PC-3 (cell line): ENCODE measurements around the gene STX8. TPM values are rescaled to one million over a fixed set of nuclear protein-coding genes. Genes with fewer than 3 reads are reported as not detected.

Experiments
- ATAC-seq: fragments of 200-7000 bp; cut with Tn5 transposase; 2 replicates; pipeline ENCODE4 v1.9.1; 2020; ENCODE audit warnings: mild to moderate bottlenecking, moderate library complexity
- BruUV-seq: library from RNA; stranded (reverse); fragments of 400-500 nt; replicated peaks from 2 replicates; lab custom pipeline; 2021; lab: Mats Ljungman, UMichigan
- CTCF ChIA-PET: fragments of 300-600 bp; sonication (Branson Sonifier 250); formaldehyde crosslinking; loops from one replicate; lab custom pipeline; 2022; ENCODE audit warnings: antibody characterized with exemption; lab: Charles Lee
- POLR2A ChIA-PET: fragments of 300-600 bp; sonication (Branson Sonifier 250); formaldehyde crosslinking; loops from one replicate; lab custom pipeline; 2022; ENCODE audit warnings: antibody characterized with exemption; ENCODE audit not compliant: unreplicated experiment; lab: Charles Lee
- DNase-seq: peaks from one replicate; pipeline ENCODE4 v3.0.0-alpha.2; 2015
- H2AFZ ChIP-seq: fragments of 300-600 bp; sonication (generic); 2 replicates; pipeline ENCODE4 v1.6.0; 2016; ENCODE audit warnings: antibody characterized with exemption, low read length
- H3F3A ChIP-seq: fragments of 300-600 bp; sonication (generic); one replicate; pipeline ENCODE4 v1.6.0; 2017; ENCODE audit warnings: antibody characterized with exemption, low read length, control low read depth, mild to moderate bottlenecking; ENCODE audit not compliant: unreplicated experiment
- H3K27ac ChIP-seq: fragments of 300-600 bp; sonication (generic); 2 replicates; pipeline ENCODE4 v1.5.1; 2016; ENCODE audit warnings: mild to moderate bottlenecking, low read length
- H3K27me3 ChIP-seq: fragments of 300-600 bp; sonication (generic); 2 replicates; pipeline ENCODE4 v1.6.1; 2016; ENCODE audit warnings: low read length, mixed read lengths
- H3K36me3 ChIP-seq: fragments of 300-600 bp; sonication (generic); 2 replicates; pipeline ENCODE4 v1.6.1; 2016; ENCODE audit warnings: low read depth, mixed run types, low read length, mixed read lengths
- H3K4me1 ChIP-seq: fragments of 300-600 bp; sonication (generic); 2 replicates; pipeline ENCODE4 v1.5.1; 2016; ENCODE audit warnings: low read length; ENCODE audit not compliant: insufficient read depth
- H3K4me2 ChIP-seq: fragments of 300-600 bp; sonication (generic); 2 replicates; pipeline ENCODE4 v1.6.0; 2016; ENCODE audit warnings: low read length
- H3K4me3 ChIP-seq: fragments of 300-600 bp; sonication (generic); 2 replicates; pipeline ENCODE4 v1.5.1; 2016; ENCODE audit warnings: mild to moderate bottlenecking, low read length, mixed read lengths
- H3K79me2 ChIP-seq: fragments of 300-600 bp; sonication (generic); 2 replicates; pipeline ENCODE4 v1.6.1; 2017; ENCODE audit warnings: low read length, mixed read lengths
- H3K9ac ChIP-seq: fragments of 300-600 bp; sonication (generic); 2 replicates; pipeline ENCODE4 v1.6.0; 2016; ENCODE audit warnings: mild to moderate bottlenecking, low read length
- H3K9me2 ChIP-seq: fragments of 300-600 bp; sonication (generic); replicated peaks from 2 replicates; pipeline ENCODE4 v1.6.1; 2016; ENCODE audit warnings: mixed run types, low read length, mixed read lengths
- H3K9me3 ChIP-seq: fragments of 300-600 bp; sonication (generic); 2 replicates; pipeline ENCODE4 v1.6.1; 2016; ENCODE audit warnings: low read length, mixed read lengths
- H4K20me1 ChIP-seq: fragments of 300-600 bp; sonication (generic); 2 replicates; pipeline ENCODE4 v1.6.1; 2016; ENCODE audit warnings: low read length, mixed read lengths
- CTCF ChIP-seq: fragments of 300-600 bp; sonication (generic); conservative IDR thresholded peaks from 2 replicates; pipeline ENCODE4 v1.5.1; 2017; ENCODE audit warnings: antibody characterized with exemption, low read depth, mild to moderate bottlenecking, low read length
- EZH2 ChIP-seq: fragments of 300-600 bp; sonication (generic); IDR thresholded peaks from one replicate; pipeline ENCODE4 v1.6.1; 2017; ENCODE audit warnings: antibody characterized with exemption, mild to moderate bottlenecking, low read length; ENCODE audit not compliant: unreplicated experiment
- EZH2phosphoT487 ChIP-seq: fragments of 300-600 bp; sonication (generic); IDR thresholded peaks from 2 replicates; pipeline ENCODE4 v1.6.1; 2018; ENCODE audit warnings: mild to moderate bottlenecking, antibody characterized with exemption, low read length, borderline replicate concordance
- intact Hi-C: fragments of 100-400 bp; cut with micrococcal nuclease; formaldehyde crosslinking; loops from 2 replicates; pipeline ENCODE4 v1.9.0; 2023
- total RNA-seq: library from RNA; depleted of rRNA; stranded (reverse); fragments of >200 nt; gene quantifications from 2 replicates; pipeline ENCODE4 v1.2.3, GENCODE V29; 2014

STX8 gene
- total RNA-seq, 1 experiment from 2014 or later: 57.4 TPM

- H2AFZ ChIP-seq: no peak overlapping the region
- no peaks in the 10 kb centered on the region for H4K20me1 ChIP-seq
- H3K4me3 ChIP-seq: no peak overlapping the region
- CTCF ChIA-PET: no interaction called here
- no TSS peak for BruUV-seq
- H3K27ac ChIP-seq: no peak overlapping the region
- H3K4me2 ChIP-seq: no peak overlapping the region
- H3K9me3 ChIP-seq: no peaks in the 10 kb centered on the region
- H3K27me3 ChIP-seq: no peaks in the 10 kb centered on the region
- ATAC-seq (no peak), DNase-seq (no peak)
- no peaks in the 10 kb centered on the region for H3K9me2 ChIP-seq
- intact Hi-C loops: no loop called here
- POLR2A ChIA-PET: no interaction called here
- H3F3A ChIP-seq: no peaks in the 10 kb centered on the region
- H3K4me1 ChIP-seq: peaks cover 9% of the 10 kb centered on the region; the same call in 1 of the 2 replicates
- no peaks in the 10 kb centered on the region for H3K79me2 ChIP-seq
- H3K9ac ChIP-seq: no peak overlapping the region
- TF ChIP-seq EZH2: no peak
- no peak for TF ChIP-seq EZH2phosphoT487
- no peak for TF ChIP-seq CTCF
- no peaks in the 10 kb centered on the region for H3K36me3 ChIP-seq
These were observed 165.7 kb downstream of the STX8 start for GRCh38 chr17:9409878-9410277.

- no peak for TF ChIP-seq EZH2
- TF ChIP-seq CTCF: no peak
- TF ChIP-seq EZH2phosphoT487: no peak
- Histone ChIP-seq H3K4me3 (no peak overlapping the region), H3K9me3 (no peaks in the 10 kb centered on the region), H3K9me2 (no peaks in the 10 kb centered on the region), H3F3A (no peaks in the 10 kb centered on the region), H3K27me3 (no peaks in the 10 kb centered on the region), H3K27ac (no peak overlapping the region), H3K4me2 (no peak overlapping the region), H3K36me3 (no peaks in the 10 kb centered on the region), H4K20me1 (no peaks in the 10 kb centered on the region), H3K9ac (no peak overlapping the region), H3K4me1 (peaks cover 9% of the 10 kb centered on the region; the same call in 1 of the 2 replicates), H3K79me2 (no peaks in the 10 kb centered on the region), H2AFZ (no peak overlapping the region)
- intact Hi-C loops: no loop called here
- ATAC-seq: no peak
- BruUV-seq: no TSS peak
- POLR2A ChIA-PET: no interaction called here
- DNase-seq: peak; percentile 20
- CTCF ChIA-PET: no interaction called here
These were observed 166.5 kb downstream of the STX8 start for GRCh38 chr17:9408868-9409829.

DNA sequence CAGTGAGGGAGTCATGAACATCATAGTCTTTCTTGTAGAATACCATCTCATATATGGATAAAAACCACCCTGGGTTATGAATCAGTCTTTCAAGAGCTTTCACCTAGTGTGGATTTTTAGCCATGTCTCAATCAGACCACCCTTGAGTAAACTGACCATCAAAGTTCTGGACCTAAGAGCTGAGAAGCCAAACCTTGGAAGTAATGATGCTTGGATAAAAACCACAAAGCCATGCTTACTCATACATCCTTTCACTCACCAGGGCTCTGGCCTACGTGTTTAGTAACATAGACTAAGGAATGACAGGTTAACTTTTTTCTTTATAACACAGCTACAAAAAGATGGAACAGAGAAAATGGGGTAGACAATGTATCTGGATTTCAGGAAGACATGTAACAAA, 167.2 kb downstream of the STX8 start:
- Histone ChIP-seq H3K27ac (no peak overlapping the region), H3K9me2 (no peaks in the 10 kb centered on the region), H3K9me3 (no peaks in the 10 kb centered on the region), H4K20me1 (no peaks in the 10 kb centered on the region), H3K27me3 (no peaks in the 10 kb centered on the region), H3K9ac (no peak overlapping the region), H2AFZ (no peak overlapping the region), H3K36me3 (no peaks in the 10 kb centered on the region), H3K4me3 (no peak overlapping the region), H3F3A (no peaks in the 10 kb centered on the region), H3K4me2 (no peak overlapping the region), H3K79me2 (no peaks in the 10 kb centered on the region), H3K4me1 (peaks cover 9% of the 10 kb centered on the region; the same call in 1 of the 2 replicates)
- POLR2A ChIA-PET: no interaction called here
- intact Hi-C loops: no loop called here
- DNase-seq (peak; percentile 40), ATAC-seq (no peak)
- CTCF ChIA-PET: no interaction called here
- no peak for TF ChIP-seq EZH2
- no peak for TF ChIP-seq CTCF
- no peak for TF ChIP-seq EZH2phosphoT487
- BruUV-seq: no TSS peak
